Neural progenitor cell (in vitro differentiated cells): ENCODE measurements around the gene SLC6A12. TPM values are rescaled to one million over a fixed set of nuclear protein-coding genes. Genes with fewer than 3 reads are reported as not detected.

Experiments
- DNase-seq: peaks from one replicate; pipeline ENCODE4 v3.0.0-alpha.2; 2016; ENCODE audit warnings: low spot score
- H2AFZ ChIP-seq: fragments of 200-600 bp; sonication (generic); replicated peaks from 2 replicates; pipeline ENCODE4 v1.6.1; 2016; ENCODE audit warnings: antibody characterized with exemption
- H3F3A ChIP-seq: fragments of 200-600 bp; sonication (generic); 2 replicates; pipeline ENCODE4 v1.6.1; 2016; ENCODE audit warnings: antibody characterized with exemption, low read depth
- H3K27ac ChIP-seq: fragments of 200-600 bp; sonication (generic); 2 replicates; pipeline ENCODE4 v1.5.1; 2016; ENCODE audit warnings: mild to moderate bottlenecking
- H3K27me3 ChIP-seq: fragments of 200-600 bp; sonication (generic); 2 replicates; pipeline ENCODE4 v1.6.1; 2016; ENCODE audit warnings: mild to moderate bottlenecking, moderate library complexity
- H3K36me3 ChIP-seq: fragments of 200-600 bp; sonication (generic); 2 replicates; pipeline ENCODE4 v1.5.1; 2016
- H3K4me1 ChIP-seq: fragments of 200-600 bp; sonication (generic); 2 replicates; pipeline ENCODE4 v1.6.1; 2016; ENCODE audit warnings: mixed run types
- H3K4me2 ChIP-seq: fragments of 200-600 bp; sonication (generic); 2 replicates; pipeline ENCODE4 v1.6.1; 2016
- H3K4me3 ChIP-seq: fragments of 200-600 bp; sonication (generic); 2 replicates; pipeline ENCODE4 v1.5.1; 2016
- H3K79me2 ChIP-seq: fragments of 200-600 bp; sonication (generic); 2 replicates; pipeline ENCODE4 v1.6.1; 2016; ENCODE audit warnings: low read depth
- H3K9ac ChIP-seq: fragments of 200-600 bp; sonication (generic); 2 replicates; pipeline ENCODE4 v1.6.1; 2016
- H3K9me3 ChIP-seq: fragments of 200-600 bp; sonication (generic); 2 replicates; pipeline ENCODE4 v1.5.1; 2016; ENCODE audit warnings: low read depth
- H4K20me1 ChIP-seq: fragments of 200-600 bp; sonication (generic); 2 replicates; pipeline ENCODE4 v1.6.1; 2016; ENCODE audit warnings: low read depth
- H3K27ac Mint-ChIP-seq: 3 replicates; pipeline ENCODE4 v1.8.0; 2021; ENCODE audit warnings: mixed read lengths
- H3K27me3 Mint-ChIP-seq: 2 replicates; pipeline ENCODE4 v1.8.0; 2022; ENCODE audit warnings: low read depth, mild to moderate bottlenecking, inconsistent platforms, moderate library complexity, mixed read lengths; ENCODE audit not compliant: insufficient read depth
- H3K36me3 Mint-ChIP-seq: 3 replicates; pipeline ENCODE4 v1.8.0; 2021; ENCODE audit warnings: mixed read lengths
- H3K4me1 Mint-ChIP-seq: 3 replicates; pipeline ENCODE4 v1.8.0; 2021; ENCODE audit warnings: mixed read lengths
- H3K4me3 Mint-ChIP-seq: 3 replicates; pipeline ENCODE4 v1.8.0; 2021; ENCODE audit warnings: mild to moderate bottlenecking, moderate library complexity, mixed read lengths
- H3K9me3 Mint-ChIP-seq: 3 replicates; pipeline ENCODE4 v1.8.0; 2020; ENCODE audit warnings: mixed read lengths
- EZH2 ChIP-seq: fragments of 200-600 bp; sonication (generic); IDR thresholded peaks from 2 replicates; pipeline ENCODE4 v1.6.1; 2017; ENCODE audit warnings: antibody characterized with exemption, mild to moderate bottlenecking, moderate library complexity
- EZH2phosphoT487 ChIP-seq: fragments of 200-600 bp; sonication (generic); IDR thresholded peaks from 2 replicates; pipeline ENCODE4 v1.6.1; 2017; ENCODE audit warnings: antibody characterized with exemption
- total RNA-seq: library from RNA; depleted of rRNA; stranded (reverse); fragments of >200 nt; gene quantifications from 2 replicates; pipeline ENCODE4 v1.2.3, GENCODE V29; 2015; ENCODE audit warnings: low replicate concordance
- TF ChIP-seq, protein P1 (sequence below): fragments of 200-600 bp; sonication (generic); IDR thresholded peaks from 2 replicates; pipeline ENCODE4 v1.5.1; 2017; ENCODE audit warnings: antibody characterized with exemption, mild to moderate bottlenecking

The SLC6A12 gene
- total RNA-seq, 1 donor from 2014 or later = not detected

DNA sequence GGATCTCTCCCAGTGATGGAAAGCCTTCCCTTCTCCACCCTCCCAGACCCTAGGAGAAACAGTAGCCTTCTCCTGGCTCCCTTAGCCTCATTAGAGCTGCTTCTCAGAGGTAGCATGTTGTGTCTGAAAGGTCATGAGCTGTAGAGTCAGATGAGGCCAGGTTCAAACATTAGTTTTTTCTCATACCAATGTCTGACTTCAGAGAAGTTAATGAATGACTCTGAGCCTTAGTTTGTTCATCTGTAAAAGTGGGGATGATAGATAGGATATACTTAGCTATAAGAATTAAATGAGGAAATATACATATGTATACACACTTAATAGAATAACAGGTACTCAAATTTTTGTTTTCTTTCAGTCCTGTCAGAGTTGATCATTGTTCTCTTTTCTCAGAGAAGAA lies 48.2 kb upstream of the SLC6A12 start:
- Histone ChIP-seq H2AFZ (no peak overlapping the region), H3F3A (no peaks in the 10 kb centered on the region), H3K4me1 (peaks cover 5% of the 10 kb centered on the region), H3K4me3 (no peak overlapping the region), H4K20me1 (no peaks in the 10 kb centered on the region), H3K4me2 (peak overlapping the region; percentile 43), H3K27ac (no peak overlapping the region), H3K9me3 (no peaks in the 10 kb centered on the region), H3K36me3 (no peaks in the 10 kb centered on the region), H3K27me3 (peaks cover 4% of the 10 kb centered on the region), H3K79me2 (no peaks in the 10 kb centered on the region), H3K9ac (no peak overlapping the region)
- H3K27ac Mint-ChIP-seq = no peak overlapping the region
- H3K4me1 Mint-ChIP-seq = peaks cover 12% of the 10 kb centered on the region
- H3K27me3 Mint-ChIP-seq = peaks cover 4% of the 10 kb centered on the region
- H3K4me3 Mint-ChIP-seq = no peak overlapping the region
- no peak for DNase-seq
- H3K36me3 Mint-ChIP-seq = no peaks in the 10 kb centered on the region
- H3K9me3 Mint-ChIP-seq = no peaks in the 10 kb centered on the region
- TF ChIP-seq, protein P1, sequence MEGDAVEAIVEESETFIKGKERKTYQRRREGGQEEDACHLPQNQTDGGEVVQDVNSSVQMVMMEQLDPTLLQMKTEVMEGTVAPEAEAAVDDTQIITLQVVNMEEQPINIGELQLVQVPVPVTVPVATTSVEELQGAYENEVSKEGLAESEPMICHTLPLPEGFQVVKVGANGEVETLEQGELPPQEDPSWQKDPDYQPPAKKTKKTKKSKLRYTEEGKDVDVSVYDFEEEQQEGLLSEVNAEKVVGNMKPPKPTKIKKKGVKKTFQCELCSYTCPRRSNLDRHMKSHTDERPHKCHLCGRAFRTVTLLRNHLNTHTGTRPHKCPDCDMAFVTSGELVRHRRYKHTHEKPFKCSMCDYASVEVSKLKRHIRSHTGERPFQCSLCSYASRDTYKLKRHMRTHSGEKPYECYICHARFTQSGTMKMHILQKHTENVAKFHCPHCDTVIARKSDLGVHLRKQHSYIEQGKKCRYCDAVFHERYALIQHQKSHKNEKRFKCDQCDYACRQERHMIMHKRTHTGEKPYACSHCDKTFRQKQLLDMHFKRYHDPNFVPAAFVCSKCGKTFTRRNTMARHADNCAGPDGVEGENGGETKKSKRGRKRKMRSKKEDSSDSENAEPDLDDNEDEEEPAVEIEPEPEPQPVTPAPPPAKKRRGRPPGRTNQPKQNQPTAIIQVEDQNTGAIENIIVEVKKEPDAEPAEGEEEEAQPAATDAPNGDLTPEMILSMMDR = no peak
- TF ChIP-seq EZH2 = no peak
- TF ChIP-seq EZH2phosphoT487 = no peak

DNA sequence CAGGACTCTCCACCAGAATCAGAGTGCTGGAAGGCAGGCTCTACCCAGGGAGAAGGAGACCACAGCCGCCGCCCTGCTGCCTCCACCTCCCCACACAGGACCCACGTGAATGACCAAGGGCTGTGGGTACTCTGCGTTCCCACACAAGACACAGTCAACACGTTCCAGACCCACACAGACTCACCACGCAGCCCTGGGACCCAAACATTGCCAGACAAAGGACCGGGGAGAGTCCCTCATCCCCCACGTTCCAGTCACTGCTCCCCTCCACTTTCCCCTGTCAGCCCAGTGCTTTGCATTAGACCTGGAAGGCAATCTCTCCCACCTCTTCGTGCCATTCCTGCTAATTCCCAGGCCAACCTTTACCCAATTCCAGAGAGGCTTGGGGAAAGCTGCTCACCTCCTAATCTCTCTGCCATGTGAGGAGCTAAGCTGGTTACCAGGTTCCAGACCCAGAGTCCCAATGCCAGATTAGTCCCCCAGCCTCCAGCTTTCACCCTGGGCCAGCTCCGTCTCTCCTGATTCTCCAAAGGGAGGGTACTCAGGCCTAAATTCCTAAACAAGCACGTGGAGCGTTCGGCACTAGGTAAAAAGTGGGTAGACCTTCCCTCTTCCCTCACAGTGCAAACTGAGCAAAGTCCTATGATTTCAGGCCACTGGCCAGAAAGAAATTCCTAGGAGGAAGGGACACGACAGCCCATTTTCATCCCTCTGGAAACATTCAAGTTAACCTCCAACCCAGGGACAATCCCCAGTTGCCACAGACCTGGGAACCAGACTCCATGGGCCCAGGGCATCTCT lies 43.8 kb upstream of the SLC6A12 start:
- H3K4me3 Mint-ChIP-seq = no peak overlapping the region
- Histone ChIP-seq H3K4me2 (no peak overlapping the region), H3K27me3 (peaks cover 4% of the 10 kb centered on the region), H3K9me3 (no peaks in the 10 kb centered on the region), H3F3A (no peaks in the 10 kb centered on the region), H3K27ac (no peak overlapping the region), H2AFZ (no peak overlapping the region), H3K79me2 (no peaks in the 10 kb centered on the region), H4K20me1 (no peaks in the 10 kb centered on the region), H3K4me1 (peaks cover 5% of the 10 kb centered on the region), H3K9ac (no peak overlapping the region), H3K4me3 (no peak overlapping the region), H3K36me3 (no peaks in the 10 kb centered on the region)
- no peak for TF ChIP-seq EZH2
- TF ChIP-seq EZH2phosphoT487 = no peak
- TF ChIP-seq, protein P1 = no peak
- H3K27ac Mint-ChIP-seq = no peak overlapping the region
- H3K27me3 Mint-ChIP-seq = peaks cover 15% of the 10 kb centered on the region
- H3K9me3 Mint-ChIP-seq = no peaks in the 10 kb centered on the region
- peaks cover 8% of the 10 kb centered on the region for H3K4me1 Mint-ChIP-seq
- no peak for DNase-seq
- H3K36me3 Mint-ChIP-seq = no peaks in the 10 kb centered on the region

DNA sequence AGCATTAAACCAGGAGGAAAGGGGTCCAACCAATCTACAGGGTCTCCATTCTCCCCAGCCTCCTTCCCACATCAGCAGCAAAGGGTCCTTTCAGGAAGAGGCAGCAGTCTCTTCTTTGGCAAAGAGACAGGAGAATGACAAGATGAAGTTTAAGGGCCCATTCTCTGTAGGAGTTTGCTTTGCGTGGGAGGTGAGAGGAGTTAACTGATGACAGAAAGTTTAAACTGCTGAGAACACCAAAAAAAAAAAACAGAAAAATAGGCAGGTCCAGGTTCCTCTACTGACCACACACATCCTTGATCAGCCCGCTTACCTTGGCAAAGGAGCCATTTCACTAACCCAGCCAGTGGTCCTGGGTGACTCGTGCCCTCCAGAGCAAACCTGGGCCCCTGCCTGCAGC lies 43.0 kb upstream of the SLC6A12 start:
- Mint-ChIP-seq H3K4me3 (no peak overlapping the region), H3K4me1 (peaks cover 3% of the 10 kb centered on the region), H3K36me3 (no peaks in the 10 kb centered on the region), H3K9me3 (no peaks in the 10 kb centered on the region), H3K27me3 (peaks cover 15% of the 10 kb centered on the region), H3K27ac (no peak overlapping the region)
- TF ChIP-seq EZH2phosphoT487 (no peak), EZH2 (no peak)
- TF ChIP-seq, protein P1 = no peak
- Histone ChIP-seq H3K4me3 (no peak overlapping the region), H3K27me3 (peaks cover 5% of the 10 kb centered on the region), H4K20me1 (no peaks in the 10 kb centered on the region), H2AFZ (no peak overlapping the region), H3K9ac (no peak overlapping the region), H3K9me3 (no peaks in the 10 kb centered on the region), H3F3A (no peaks in the 10 kb centered on the region), H3K4me2 (no peak overlapping the region), H3K4me1 (no peaks in the 10 kb centered on the region), H3K79me2 (no peaks in the 10 kb centered on the region), H3K36me3 (no peaks in the 10 kb centered on the region), H3K27ac (no peak overlapping the region)
- DNase-seq = no peak
